ENCODE results near the gene TBC1D2B.

DNA sequence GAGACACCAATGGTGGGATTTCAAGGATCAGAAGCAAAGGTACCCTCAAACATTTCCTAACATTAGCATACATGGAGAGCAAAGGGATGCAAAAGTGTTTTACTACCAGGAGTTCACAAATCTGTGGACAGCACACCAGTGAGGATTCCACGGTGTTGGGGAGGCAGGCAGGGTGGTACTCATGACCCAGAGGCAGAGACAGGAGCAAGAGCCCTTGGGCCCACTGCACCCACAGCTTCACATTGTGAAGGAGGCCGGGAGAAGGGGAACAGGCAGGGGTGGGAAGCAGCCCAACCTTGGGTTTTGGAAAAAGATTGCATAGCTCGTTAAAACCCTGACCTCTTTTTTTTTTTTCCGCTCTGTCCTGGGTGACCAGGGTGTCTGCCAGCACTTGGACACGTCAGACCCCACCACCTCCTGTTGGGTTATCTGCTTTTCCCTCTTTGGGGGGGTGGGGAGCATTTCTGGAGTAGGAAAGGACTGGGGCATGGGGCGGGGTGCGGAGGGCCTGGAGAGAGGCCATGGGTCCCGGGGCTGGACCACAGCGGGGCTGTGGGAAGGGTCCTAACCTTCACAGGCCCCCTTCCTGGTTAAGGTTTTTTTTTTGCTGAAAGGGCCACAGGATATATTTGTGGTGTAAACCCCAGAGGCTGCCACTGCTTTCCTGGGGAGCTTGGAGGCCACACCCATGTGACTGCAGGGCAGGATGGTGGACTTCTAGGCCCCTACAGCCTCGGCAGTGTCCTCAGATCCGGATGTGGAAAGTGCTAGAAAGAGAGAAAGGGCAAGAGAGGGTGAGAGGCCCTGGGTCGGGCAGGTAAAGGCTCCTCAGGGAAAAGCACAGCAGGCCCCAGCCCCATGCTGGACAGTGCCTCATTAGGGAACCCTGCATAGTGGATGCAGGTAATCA, 27.3 kb upstream of the TBC1D2B start:
- TF ChIP-seq, protein P1, sequence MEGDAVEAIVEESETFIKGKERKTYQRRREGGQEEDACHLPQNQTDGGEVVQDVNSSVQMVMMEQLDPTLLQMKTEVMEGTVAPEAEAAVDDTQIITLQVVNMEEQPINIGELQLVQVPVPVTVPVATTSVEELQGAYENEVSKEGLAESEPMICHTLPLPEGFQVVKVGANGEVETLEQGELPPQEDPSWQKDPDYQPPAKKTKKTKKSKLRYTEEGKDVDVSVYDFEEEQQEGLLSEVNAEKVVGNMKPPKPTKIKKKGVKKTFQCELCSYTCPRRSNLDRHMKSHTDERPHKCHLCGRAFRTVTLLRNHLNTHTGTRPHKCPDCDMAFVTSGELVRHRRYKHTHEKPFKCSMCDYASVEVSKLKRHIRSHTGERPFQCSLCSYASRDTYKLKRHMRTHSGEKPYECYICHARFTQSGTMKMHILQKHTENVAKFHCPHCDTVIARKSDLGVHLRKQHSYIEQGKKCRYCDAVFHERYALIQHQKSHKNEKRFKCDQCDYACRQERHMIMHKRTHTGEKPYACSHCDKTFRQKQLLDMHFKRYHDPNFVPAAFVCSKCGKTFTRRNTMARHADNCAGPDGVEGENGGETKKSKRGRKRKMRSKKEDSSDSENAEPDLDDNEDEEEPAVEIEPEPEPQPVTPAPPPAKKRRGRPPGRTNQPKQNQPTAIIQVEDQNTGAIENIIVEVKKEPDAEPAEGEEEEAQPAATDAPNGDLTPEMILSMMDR (IDR thresholded peaks at IDR 0.05) = no peak
- TF ChIP-seq POLR2AphosphoS5 (IDR thresholded peaks at IDR 0.05) (no peak), POLR2A (IDR thresholded peaks at IDR 0.05) (no peak)

Data from upper lobe of left lung (tissue), 4 donors.